NCI-H2227 (cell line): ENCODE results near the gene ALK.
A peak's percentile ranks its signal among the peaks of the same experiment; 100 is the strongest.

Experiments
- DNase-seq: peaks from one replicate; lab custom pipeline; 2025; ENCODE audit not compliant: unreplicated experiment; lab: John Stamatoyannopoulos, UW

ALK gene

GRCh38 chr2:29296585-29296984, 624.8 kb downstream of the ALK start:
- no peak for DNase-seq

- peak; percentile 9 for DNase-seq
Observed at GRCh38 chr2:29295845-29296244, 625.5 kb downstream of the ALK start.

GRCh38 chr2:29293830-29294438, 627.5 kb downstream of the ALK start:
- DNase-seq, result no peak

- no peak for DNase-seq
Observed at GRCh38 chr2:29290293-29291047, 630.9 kb downstream of the ALK start.

- no peak for DNase-seq
Observed at GRCh38 chr2:29284671-29285070, 636.7 kb downstream of the ALK start.

GRCh38 chr2:29281916-29282247, 639.5 kb downstream of the ALK start:
- no peak for DNase-seq

GRCh38 chr2:29281086-29281915, 640.1 kb downstream of the ALK start:
- DNase-seq, result peak; percentile 92

- no peak for DNase-seq
Observed at GRCh38 chr2:29278966-29279365, 642.4 kb downstream of the ALK start.

- DNase-seq, result no peak
Observed at GRCh38 chr2:29276151-29276550, 645.2 kb downstream of the ALK start.

- DNase-seq, result no peak
Observed at GRCh38 chr2:29275186-29275585, 646.2 kb downstream of the ALK start.

- DNase-seq, result no peak
Observed at GRCh38 chr2:29273685-29274611, 647.4 kb downstream of the ALK start.

GRCh38 chr2:29273004-29273684, 648.2 kb downstream of the ALK start:
- DNase-seq, result no peak

GRCh38 chr2:29272311-29272710, 649.1 kb downstream of the ALK start:
- DNase-seq, result no peak

- DNase-seq, result no peak
Observed at GRCh38 chr2:29270701-29271121, 650.7 kb downstream of the ALK start.

GRCh38 chr2:29269765-29270109, 651.6 kb downstream of the ALK start:
- no peak for DNase-seq

GRCh38 chr2:29269095-29269764, 652.2 kb downstream of the ALK start:
- DNase-seq, result no peak

GRCh38 chr2:29267720-29268119, 653.7 kb downstream of the ALK start:
- no peak for DNase-seq

GRCh38 chr2:29263886-29264285, 657.5 kb downstream of the ALK start:
- DNase-seq, result no peak

GRCh38 chr2:29262681-29263260, 658.6 kb downstream of the ALK start:
- peak; percentile 87 for DNase-seq

GRCh38 chr2:29261003-29261402, 660.4 kb downstream of the ALK start:
- no peak for DNase-seq
